CD1c-positive myeloid dendritic cell (primary cell): ENCODE data around the gene UQCRQ.

Experiments used
- DNase-seq: peaks from one replicate; pipeline ENCODE4 v3.0.0-alpha.2; 2016; ENCODE audit errors: extremely low spot score

Gene UQCRQ

DNA sequence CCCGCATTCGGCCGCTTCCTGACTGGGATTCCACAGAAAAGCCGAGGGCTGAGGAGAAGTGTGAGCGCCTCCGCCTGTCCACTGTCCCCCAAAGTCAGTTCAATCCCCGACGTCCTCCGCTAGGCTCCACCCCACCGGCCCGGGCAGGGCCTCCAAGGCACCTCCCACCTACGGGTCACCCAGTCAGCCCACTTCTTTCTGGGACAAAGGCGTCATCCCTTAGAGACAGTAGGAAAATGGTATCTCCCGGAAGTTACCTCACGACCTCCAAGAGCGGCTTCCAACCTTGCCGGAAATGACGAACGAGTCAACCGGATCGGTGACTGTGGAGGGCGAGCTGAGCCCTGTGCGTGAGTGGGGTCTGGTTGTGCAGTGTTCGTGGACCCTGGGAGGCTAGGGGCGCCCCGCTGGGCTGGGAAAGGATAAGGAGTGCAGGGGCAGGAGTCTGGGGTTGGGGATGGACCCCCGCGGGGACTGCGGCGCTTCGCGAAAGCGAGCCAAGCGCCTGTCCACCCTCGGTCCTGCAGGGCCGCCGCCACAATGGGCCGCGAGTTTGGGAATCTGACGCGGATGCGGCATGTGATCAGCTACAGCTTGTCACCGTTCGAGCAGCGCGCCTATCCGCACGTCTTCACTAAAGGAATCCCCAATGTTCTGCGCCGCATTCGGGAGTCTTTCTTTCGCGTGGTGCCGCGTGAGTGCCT, at the start of gene UQCRQ, which contains the start of gene GDF9:
UQCRQ (plus strand) TSS at position 301 of the 704 bp plus-strand sequence; CDS start at position 541, 240 bp downstream.
GDF9 (minus strand) TSS at position 128 of the 704 bp plus-strand sequence. CDS start 1,936 bp downstream, outside the sequence.
- peak; percentile 99 for DNase-seq

DNA sequence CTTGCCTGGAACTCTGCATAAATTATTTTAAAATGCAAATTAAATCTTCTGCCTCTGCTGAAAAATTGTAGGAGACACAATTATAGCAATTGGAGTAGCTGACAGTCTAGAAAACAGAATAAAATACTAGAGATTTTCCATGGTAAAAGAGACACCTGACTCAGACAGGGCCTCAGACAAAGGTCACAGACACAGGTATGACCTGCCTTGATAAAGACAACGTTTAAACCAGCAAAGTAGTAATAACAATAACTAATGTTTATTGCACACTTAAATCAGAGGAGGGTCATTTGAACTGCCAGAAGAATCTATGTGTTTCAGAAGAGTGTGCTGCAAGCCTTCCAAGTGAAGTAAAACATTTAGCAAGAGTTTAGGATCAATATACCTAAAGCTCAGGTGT, 49.4 kb upstream of the UQCRQ start:
- DNase-seq, result no peak

DNA sequence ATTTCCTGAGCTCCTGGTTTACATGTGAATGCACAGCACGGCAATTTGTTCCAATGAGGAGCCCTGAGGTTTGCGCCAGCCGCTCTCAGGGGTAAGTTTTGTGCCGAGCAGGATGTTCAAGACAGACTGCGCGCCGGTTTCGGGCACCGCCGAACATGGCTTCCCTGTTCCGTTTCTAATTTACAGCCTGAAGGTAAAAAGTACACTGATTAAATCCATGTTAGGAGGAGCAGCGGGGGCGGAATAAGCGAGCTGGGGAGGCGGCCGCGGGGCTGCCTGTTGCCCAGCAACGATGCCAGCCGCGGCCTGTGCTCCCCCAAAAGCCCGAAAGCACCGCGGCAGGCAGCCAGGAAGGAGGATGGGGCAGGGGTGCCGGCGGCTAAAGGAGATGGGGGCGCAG, 47.0 kb upstream of the UQCRQ start:
- no peak for DNase-seq

DNA sequence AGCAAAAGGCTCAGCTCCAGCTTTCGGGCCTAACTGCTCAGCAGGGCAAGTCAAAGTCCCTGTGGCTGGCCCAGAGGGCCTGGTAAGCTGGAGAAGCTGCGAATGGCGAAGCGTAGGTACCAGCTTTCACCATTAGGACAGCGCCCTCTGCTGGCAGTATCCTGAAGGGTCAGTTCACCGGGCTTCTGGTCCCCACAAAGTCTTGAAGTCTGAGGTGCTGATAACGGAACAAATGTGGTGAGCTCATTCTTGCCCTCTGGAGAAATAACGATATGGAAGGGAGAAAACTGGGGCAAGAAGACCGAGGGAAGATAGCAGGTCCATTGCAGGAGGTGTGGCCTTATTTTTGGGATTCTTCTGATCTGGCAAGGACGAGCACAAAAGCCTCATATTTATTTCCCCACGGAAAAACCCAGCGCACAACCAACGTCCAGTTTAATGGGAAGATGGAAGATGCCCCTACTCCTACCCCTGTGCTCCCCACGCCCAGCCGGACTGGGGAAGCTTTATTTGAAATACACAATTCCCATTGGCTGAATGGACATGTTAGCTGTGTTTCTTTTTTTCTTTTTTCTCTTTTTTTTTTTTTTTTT, 46.2 kb upstream of the UQCRQ start:
- DNase-seq, result peak; percentile 93

DNA sequence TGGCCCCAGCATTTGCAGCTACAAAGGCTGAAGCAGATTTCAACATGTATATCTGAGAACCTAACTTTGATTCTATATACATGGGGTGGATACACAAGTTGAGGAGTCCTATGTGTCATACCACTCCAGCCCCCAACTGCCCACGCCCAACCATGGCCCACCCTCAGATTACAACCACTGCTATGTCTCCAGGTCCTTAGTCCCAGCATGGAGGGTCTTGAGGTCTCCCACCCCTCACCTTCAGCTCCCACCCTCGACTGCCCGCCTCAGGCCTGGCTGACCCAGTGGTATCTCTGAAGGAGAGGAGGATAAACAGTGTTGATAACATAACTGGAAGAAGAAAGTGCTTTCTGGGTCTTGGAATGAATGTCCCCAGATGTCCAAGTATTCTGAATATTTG, 45.1 kb upstream of the UQCRQ start:
- DNase-seq, result no peak

DNA sequence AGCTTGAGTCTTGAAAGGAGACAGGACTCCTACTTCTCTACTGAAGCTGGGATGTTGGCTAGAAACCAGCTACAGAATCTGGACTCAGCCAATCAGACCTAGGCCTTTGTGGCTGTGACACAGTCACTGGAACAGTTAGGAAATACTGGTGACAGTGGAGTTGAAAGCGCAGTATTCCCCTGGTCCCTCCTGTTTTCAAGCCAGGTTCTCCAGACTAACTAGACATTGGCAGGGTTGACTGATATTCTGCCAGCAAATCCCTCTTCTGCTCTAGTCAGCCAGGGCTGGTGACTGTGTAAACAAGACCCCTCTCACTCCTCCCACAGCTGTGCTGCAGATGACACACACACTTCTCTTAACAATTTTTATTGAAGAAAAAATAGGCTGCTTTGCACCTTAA, 44.7 kb upstream of the UQCRQ start:
- no peak for DNase-seq

DNA sequence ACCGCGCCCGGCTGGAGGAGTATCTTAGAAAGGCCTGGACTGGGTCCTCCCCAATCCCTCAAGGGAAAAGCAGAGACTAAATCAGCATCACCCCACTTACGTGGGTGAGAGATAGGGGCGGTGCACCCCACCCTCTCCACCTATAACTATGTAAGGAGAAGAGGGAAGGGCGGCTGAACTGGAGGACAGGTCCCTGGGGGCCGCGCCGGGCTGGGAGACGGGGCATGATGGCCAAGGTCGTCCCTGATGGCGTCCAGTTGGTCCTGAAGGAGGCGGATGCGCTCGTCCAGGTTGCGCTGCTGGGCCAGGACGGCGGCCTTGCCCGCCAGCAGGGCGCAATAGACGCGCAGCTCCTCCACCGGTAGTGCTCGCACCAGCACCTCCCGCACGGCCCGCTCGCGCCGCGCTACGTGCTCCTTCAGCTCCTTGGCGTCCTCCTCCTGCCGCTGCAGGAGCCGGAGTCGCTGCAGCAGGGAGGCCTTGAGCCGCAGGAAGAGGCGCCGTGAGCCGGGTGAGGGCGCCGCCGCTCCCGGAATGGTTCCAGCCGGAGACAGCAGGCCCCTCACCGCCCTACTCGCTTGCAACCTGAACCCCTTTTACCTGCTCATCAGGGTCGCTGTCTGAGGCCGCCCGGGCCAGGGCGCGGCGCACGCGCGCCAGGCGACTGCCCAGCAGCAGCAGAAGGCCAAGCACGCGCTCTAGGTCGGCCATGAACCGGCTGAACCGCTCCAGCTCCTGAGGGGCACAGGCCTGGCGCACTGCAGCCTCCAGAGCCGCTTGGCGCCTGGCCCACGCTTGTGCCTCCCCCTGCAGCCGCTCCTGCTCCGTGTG, 43.6 kb upstream of the UQCRQ start:
- DNase-seq, result no peak

DNA sequence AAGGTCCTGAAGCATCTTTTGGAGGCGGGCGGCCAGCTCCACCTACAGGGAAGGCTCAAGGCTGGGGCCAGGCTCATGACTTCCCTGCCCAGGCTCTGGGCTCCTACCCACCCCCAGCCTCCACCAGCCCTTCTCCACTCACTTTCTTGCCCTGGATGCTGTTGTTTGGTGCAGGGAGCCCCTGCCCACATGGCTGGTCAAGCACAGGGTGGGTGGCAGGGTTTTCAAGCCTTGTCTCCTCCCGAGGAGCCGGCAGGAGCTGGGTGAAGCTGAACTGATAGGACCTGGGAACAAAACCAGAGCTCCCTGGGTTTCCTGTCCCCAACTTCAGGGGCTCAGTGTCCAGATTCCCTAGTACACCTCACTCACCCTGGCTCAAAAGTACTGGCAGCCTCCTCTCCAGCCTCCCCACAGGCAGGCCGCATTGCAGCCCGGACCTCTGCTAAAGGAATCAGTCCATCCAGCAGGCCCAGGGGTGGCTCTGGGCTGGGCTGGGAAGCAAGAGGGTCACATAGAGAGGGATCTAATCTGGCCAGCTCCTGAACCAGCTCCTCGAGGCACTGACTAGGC, 42.9 kb upstream of the UQCRQ start:
- no peak for DNase-seq

DNA sequence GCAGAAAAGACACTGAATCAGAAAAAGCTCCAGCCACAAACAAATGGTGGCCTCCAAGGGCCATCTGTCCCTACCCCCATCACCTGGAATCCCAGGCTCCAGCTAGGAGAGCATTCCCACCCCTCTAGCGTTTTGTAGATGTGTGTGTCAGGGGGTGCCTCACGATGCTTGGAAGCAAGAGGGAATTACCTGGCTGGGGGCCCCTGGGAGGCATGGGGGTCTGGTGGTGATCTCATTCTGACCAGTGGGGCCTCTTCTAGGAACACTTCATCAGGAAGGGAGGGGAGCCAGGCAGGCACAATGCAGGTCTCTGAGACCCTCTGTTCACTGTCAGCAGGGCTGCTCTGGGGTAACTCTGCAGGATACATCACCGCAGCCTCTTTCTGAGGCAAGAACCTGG, 42.0 kb upstream of the UQCRQ start:
- DNase-seq, result no peak

DNA sequence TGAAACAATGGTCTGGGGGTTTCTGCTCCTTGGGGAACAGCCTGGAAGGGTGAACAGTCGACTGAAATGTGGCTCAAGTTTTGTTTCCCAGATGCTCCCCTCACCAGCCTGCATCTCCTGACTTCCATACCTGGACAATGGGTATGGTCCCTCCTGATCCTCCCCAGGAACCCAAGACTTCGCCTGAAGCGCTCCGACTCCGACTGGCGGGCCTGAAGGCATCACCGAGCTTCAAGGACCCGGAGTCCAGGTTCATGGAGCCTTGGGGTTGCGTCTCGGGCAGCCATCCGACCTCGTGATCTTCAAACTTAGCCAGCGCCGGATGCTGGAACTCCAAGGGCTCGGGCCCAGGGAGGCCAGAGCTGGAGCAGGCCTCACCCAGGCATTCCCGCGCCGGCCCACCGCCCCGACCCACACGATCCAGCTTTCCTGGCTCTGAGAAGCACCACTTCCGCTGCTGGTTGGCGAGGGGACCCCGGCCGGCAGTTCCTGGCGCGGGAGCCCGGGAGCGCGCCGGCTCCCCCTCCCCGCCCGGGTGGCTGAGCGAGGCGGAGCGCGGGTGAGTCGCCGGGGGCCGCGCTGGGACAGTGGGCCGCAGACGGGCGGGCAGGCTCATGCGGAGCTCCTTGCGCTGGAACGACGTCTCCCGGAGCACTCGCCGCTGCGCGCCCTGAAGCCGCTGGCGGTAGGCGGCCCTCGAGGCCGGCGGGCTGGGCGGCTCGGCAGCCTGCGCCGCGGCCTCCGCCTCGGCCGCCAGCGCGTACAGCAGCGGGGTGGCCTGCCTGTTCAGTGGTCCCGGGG, 41.2 kb upstream of the UQCRQ start:
- no peak for DNase-seq

DNA sequence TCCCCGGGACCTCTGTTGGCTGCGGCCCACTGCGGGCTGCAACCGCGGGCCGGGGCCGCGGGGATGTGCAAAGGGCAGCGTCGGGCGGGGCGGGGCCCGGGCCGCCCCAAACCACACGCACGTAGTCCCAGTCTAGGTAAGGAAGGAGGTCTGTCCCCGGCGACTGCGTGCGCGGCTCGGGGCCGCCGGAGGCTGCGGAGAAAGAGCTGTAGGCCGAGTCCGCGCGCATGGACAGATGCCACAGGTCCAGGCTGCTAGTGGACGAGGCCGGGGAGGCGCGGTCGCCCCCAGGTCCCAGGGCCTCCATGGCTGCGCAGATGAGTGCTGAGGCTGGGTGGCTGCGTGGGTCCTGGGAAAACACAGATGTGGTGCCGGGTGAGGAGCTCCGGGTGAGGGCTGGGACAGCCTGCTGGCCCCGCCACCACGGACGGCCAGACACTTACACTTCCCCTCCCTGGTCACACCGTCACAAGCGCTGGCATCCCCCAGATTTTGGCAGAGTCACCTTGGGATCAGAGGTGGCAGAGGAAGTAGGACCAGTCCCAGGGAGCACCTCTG, 40.5 kb upstream of the UQCRQ start:
- DNase-seq, result no peak

DNA sequence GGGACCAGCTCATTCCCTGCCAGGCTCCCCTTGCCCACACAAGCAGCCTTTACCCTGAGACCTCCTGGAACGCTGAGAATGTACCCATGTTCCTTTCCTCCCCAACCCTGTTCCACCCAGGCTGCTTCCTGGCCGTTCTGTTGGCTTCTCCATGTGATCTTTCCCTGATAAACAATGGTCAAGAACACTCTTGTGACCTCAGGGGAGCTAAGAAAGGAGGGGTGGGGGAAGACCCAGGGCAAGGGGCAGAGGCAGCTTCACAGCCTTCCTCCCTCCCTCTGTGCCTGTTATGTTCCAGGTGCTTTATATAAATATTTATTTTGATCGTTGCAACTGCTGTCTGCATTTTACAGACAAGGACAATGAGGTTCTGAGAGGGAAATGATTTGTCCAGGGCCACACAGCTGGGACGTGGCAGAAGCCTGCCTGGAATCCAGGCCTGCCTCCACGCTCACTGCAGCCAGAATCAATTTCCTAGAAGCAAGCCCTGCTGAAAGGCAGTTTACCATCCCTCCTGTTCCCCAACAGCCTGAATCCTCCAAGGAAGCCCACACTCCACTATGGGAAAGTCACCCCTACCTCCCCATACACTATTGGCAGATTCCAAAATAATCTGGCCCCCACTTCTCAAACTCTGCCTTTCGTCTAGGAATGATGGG, 39.9 kb upstream of the UQCRQ start:
- DNase-seq, result no peak

DNA sequence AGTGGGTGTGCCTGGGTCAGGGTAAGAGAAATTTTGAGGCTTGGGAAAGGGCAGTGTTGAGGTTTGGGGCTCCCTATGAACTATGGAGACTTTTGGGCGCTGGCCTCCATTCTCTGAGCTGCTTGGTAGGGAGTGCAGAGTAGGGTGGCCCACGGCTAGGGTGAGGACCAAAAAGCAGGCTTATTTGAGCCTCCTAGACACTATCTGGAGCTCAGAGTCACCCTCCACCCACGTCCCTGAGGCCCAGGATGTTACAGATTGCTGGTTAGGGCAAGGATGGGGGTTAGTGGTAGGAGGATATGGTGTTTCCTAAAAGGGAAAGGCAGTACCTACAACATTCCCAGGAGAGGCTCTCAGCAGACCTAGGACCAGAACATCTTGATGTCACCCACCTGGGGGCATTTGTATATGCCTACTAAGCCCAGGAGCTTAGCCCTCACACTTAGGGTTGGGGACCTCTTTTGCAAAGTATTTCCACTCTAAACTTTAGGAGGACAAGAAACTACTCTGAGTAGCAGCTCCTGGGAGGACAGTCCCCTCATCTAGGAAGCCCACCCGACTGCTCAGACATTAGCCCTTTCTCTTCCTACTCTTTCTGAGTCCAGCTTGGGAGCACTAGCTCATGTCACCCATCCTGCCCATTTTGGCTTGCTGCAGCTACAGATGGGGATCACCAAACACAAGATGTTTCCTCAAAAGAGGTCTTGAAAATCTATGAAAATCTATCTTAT, 38.3 kb upstream of the UQCRQ start:
- no peak for DNase-seq

DNA sequence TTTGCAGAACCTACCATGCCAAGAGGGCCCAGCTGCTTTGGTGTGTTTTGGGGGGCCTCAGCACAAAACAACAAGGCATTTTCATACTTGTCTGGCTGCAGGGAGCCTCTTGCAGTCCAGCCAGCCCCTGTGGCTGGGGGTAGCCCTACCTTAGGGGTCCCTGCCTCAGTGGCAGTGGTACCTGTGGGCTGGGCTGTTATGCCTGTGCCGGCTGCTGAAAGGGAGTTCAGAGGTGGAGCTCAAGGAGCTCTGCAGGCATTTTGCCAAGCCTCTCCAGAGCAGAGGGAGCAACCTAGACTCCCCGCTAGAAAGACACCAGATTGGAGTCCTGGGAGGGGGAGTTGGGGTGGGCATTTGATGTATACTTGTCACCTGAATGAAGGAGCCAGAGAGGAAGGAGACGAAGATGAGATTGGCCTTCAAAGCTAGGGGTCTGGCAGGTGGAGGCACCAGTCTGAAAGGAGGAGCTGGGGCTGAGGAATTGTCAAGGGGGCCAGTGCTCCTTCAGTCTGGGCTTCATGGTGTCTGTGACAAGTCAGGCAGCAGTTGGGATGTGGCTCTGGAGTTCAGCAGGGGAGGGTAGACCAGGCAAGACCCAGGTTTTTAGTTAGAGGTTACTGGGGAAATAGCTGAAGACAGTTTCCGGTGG, 37.5 kb upstream of the UQCRQ start:
- no peak for DNase-seq

DNA sequence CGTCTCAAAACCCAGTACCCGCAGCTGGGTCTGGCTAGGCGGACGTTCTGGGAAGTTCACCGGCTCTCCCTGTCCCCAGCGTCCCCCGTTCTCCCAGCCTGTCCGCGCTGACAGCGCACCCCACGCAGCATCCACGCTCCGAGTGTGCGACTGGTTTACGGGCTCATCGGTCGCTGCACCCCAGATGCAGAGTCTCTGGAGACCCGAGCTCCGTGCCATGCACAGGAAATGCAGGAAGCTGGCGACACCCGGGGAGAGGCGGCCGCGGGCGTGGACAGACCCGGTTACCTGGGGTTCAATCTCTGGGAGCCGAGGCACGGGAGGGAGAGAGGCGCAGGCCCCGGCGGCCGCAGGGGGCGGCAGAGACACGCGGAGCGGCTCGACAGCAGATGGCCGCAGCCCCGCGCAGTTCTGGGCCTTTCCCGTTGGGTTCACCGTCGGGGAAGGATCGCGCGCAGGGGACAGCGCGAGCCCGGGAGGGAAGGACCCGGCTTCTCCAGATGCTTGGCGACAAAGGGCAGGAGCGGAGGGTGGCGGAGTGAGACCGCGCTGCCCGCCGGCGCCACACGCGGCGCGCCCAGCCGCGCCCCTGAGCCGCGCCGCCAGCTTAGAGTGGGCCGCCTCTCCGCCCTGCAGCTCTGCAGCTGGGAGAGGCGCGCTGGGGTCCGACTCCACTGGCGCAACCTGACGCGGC, 36.6 kb upstream of the UQCRQ start:
- DNase-seq, result peak; percentile 75

DNA sequence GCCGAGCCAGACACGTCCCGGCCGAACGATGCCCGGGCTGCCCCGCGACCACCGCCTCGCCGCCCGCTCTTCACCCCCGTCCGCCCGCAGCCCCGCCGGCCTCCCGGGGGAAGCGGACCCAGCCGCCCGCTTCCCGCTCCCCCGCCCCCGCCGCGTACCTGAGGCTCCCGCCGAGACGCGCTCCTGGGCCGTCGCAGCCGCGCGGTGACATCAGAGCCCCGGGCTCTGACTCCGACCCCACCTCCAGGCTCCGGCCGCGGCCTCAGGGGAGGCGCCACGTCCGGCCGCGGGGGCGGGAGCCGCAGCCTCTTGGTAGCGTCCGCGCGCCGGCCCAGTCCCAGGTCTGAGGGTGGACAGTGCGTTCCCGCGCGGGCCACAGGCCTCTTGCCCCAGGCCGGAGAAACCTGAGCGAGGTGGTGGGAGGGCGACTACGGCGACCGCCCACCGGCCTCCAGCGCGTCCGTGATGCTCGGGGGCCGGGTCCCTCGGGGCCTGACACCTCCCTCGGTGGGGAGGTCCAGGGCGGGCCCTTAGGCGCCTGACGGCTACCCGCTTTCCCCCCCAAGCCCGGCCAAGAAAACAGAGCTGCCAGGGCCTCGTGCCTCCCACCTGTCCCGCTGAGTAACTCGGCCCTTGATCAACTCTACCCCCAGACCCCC, 35.9 kb upstream of the UQCRQ start, which contains the start of gene SHROOM1:
SHROOM1 (minus strand) TSS at position 212 of the 659 bp plus-strand sequence. CDS start 4,507 bp downstream, outside the sequence.
- DNase-seq, result peak; percentile 75

DNA sequence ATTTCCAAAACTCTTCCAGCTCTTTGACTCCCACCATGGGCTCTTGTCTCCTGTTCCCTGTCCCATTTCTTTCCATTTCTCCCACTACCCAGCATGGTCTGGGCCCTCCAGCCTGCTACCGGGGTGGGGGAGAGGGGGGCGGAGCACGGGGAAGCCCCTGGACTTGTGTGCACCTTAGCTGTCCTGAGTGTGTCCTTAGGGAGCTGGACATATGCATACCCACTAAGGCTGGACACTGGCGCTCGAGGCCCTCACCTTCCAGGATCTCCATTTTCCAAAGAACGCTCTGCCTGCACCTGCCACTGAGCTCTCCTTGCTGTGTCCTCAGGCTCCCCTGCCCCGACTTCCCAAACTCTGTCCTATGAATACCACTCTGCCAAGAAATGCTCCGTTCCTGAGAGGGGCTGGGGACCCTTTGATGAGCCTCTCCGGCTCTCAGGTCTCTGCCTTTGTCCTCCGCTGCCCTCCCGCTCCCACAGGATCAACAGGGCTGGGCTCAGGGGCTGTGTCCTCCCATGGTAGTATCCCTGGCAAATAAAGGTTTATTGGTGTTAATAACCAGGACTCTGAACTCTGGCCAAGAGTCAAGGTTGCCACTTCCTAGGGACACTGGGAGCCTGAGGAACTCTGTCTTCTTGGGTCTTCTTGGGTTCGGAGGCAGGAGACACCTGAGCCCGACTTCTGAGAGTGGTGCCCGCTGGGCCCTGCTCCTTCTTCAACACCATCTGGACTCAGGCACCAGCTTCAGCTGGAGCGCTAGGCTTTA, 35.2 kb upstream of the UQCRQ start:
- DNase-seq, result no peak
